Amygdala (tissue), 56 donors: Measurements from ENCODE around the gene GCK.

ENCODE experiments used
- DNase-seq, 56 donors: peaks; one replicate each; lab custom pipeline; 2025; lab: John Stamatoyannopoulos, UW

GCK gene

GRCh38 chr7:44189286-44189992, at the start of gene GCK:
TSS of gene GCK (minus strand) at chr7:44189439. CDS start at chr7:44188953, 486 bp downstream.
- DNase-seq = no peak

DNA sequence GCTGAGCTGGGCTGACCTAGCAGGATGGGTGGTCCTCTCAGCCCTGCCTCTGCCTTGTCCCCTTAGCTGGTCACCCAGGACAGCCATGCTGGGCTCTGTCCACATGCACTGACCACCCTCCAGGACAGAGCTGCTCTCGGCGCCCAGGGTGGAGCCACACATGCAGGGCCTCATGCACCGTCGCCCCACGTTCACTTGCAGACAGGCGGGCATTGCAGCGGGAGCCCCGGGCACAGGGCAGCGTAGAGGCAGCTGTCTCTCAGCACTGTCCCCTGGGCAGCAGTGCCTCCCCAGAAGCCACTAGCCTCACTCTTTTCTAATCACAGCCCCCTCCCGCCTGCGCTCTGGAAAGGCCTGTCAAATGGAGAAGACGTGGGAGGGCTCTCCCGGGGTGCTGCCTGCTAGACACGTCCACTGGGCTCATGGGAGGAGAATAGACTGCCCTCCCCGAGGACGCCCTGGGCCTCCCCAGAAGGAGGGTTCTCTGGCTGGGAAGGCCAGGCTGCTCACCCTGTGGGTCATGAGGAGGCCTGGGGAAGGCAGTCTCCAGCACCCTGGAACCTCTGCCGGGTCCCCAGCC, 49.0 kb upstream of the GCK start:
- DNase-seq = peak in 2 of 56 donors; percentile 14 to 15

DNA sequence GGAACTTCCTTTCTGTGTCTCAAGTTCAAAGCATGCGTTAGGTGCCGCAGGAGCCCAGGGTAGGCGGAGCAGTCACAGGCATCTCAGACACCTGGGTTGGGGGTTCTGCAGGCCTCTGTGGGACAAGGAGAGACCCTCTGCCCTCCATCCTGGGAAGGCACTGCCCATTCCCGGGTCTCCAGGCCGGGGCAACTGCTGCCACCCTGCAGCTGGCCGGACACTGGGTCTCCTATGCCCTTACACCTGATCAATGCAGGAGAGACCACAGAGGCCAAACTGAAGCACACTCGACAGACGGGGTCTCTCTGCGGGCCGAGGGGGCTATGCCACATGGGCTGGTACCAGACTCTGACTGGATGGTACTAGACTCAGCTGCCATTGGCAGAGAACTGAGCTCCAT, 48.5 kb upstream of the GCK start:
- no peak for DNase-seq

GRCh38 chr7:44236333-44236728, 47.1 kb upstream of the GCK start:
- no peak for DNase-seq

GRCh38 chr7:44235582-44236332, 46.5 kb upstream of the GCK start:
- peak in 12 of 56 donors; percentile 25 to 63 (median 37) for DNase-seq

DNA sequence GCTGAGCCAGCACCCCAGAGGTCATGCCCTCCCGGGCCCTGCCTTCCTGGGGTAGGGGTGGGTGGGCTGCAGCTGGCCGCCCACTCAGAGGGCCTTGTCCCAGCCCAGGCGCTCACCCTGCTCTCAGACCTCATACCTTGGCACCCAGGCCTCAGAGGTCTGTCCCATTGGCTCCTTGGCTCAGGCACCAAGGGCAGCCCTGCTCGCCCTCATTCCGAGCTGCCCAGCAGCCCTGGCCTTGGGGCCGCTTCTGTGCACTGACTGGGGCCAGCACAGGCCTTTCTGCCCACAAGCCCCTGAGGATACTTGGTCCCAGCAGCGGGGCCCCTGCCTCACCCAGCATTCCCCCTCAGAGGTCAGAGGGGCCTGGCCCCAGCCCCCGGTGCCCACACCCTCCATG, 45.8 kb upstream of the GCK start:
- DNase-seq = no peak

GRCh38 chr7:44232901-44233715, 43.9 kb upstream of the GCK start:
- DNase-seq = no peak

DNA sequence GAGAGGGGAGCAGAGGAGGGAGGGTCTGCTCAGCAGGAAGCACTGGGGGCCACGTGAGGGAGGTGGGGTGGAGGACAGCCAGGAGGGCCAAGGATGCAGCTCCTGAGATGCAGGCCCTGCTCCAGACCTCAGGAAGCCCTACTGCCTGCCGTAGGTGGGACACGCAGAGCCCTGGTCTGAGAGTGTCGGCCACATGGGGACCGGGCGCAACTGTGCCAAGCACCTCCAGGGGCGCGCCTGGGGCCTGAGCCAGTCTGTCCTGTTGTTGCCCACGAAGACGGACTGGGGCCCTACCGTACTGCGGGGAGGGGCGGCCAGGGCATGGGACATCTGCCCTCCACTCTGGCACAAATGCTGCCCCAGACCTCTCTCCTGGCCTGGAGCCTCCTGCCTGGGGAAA, 43.2 kb upstream of the GCK start:
- DNase-seq = no peak

DNA sequence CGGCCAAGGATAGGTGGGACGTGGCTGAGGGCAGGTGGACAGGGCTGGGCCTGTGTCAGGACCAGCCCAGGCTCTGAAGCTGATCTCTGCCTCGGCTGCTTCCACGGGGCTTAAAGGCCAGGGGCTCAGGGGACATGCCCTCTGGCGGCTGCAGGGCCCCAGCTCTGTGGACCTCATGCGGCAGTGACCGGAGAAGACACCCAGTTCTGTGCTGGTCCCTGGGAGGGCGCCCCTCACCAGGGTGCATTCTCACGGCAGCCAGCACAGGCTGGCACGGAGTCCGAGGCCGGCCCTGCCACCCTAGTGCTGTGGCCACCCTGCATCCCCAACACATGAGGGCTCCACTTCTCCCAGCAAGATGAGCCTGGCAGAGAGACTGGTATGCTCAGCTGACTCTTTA, 41.8 kb upstream of the GCK start:
- peak in 1 of 56 donors; percentile 21 for DNase-seq

DNA sequence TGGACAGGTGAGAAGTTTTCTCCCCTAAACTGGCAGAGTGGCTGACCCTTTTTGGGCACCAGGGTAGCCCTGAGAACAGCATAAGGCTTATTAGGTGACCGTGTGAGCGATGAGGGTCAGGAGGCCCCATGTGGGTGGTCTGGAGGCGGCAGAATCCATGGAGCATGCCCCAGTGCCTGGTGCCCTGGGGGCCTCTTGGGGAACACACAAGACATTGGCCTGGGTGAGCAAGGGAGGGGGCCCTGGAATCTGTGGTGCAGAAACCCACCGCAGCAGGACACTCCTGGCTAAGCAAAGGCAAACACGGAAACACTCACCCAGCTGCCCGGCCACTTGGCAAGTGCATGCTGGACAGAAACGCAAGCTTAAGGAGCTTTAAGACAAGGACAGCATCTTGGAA, 41.0 kb upstream of the GCK start:
- DNase-seq = no peak

GRCh38 chr7:44229546-44230105, 40.4 kb upstream of the GCK start:
- no peak for DNase-seq

GRCh38 chr7:44228571-44229350, 39.5 kb upstream of the GCK start:
- no peak for DNase-seq

DNA sequence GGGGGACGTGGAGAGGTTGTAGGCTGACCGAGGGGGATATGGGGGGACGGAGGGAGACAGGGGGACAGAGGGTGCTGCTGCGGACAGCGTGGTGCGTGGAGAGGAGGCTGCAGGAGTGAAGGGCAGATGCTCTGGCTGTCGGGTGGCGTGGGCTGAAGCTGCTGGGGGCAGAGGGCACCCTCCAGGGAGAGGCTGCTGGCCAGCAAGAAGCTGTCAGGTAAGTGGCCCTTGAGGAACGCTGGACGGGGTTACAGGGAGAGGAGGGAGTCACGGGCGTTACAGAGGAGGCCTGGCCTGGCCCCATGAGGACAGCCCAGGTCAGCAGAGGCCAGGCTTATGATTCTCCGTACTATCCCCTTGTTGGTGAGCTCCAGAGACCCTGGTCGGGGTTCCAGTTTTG, 38.7 kb upstream of the GCK start:
- DNase-seq = no peak

GRCh38 chr7:44226396-44226753, 37.1 kb upstream of the GCK start:
- DNase-seq = no peak

- no peak for DNase-seq
Measured at GRCh38 chr7:44225566-44226395, 36.5 kb upstream of the GCK start.

GRCh38 chr7:44224974-44225565, 35.8 kb upstream of the GCK start:
- no peak for DNase-seq

DNA sequence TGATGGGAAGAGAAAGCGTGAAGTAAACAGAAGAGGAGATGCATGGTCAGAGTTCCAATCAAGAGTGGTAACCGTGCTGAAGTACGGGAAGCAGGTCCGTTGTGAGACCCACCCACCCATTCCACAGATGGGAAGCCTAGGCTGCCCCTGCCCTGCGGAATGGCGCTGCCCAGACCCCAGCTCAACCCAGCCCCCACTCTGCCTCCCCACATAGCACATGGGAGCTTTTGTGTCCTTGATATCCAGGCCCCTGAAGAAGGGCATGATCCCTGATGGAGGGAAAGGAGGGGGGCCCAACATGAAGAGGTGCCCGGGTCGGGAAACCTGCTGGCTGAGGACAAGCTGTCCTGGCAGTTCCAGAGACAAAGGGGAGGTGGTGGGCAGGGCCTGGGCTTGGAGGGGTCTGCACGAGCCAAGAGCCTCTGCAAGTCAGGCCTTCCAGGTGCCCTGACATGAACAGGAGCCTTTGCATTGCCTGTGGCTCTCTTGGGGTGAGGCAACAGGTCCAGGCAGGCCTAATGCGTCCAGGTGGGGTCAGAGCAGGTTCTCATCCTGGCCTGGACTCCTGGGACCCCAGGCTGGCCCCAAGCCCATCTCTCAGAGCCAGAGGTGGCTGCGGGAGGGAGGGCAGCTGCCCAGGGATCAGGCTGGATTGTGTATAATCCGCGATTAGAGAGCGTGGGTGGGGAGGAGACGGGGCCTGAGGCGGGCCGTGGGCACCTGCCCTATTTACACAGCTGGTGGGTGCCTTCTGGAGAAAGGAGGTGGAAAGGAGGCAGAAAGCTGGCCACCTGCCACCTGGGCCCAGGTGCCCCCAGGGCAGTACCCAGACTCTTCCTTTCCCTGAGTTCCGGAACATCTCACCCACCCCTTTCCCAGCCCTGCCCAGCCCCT, 35.1 kb upstream of the GCK start:
- no peak for DNase-seq
